GM10847 (cell line): ENCODE results near the gene FAHD2A.

ENCODE experiments used
- POLR2A ChIP-seq: IDR thresholded peaks from 2 replicates; pipeline ENCODE4 v1.6.1; 2011; ENCODE audit not compliant: insufficient read length; ENCODE audit errors: extremely low read depth

FAHD2A gene

GRCh38 chr2:95402370-95403203, at the start of gene FAHD2A:
Gene FAHD2A (plus strand): TSS chr2:95402708. CDS start chr2:95405559, 2,851 bp downstream.
- peak; percentile 74 for TF ChIP-seq POLR2A

GRCh38 chr2:95353055-95353575, 49.4 kb upstream of the FAHD2A start:
- no peak for TF ChIP-seq POLR2A

- no peak for TF ChIP-seq POLR2A
Measured at GRCh38 chr2:95353613-95354468, 48.7 kb upstream of the FAHD2A start.

- no peak for TF ChIP-seq POLR2A
Measured at GRCh38 chr2:95354469-95354901, 48.0 kb upstream of the FAHD2A start.

- no peak for TF ChIP-seq POLR2A
Measured at GRCh38 chr2:95354925-95355324, 47.6 kb upstream of the FAHD2A start.

- no peak for TF ChIP-seq POLR2A
Measured at GRCh38 chr2:95356821-95357700, 45.4 kb upstream of the FAHD2A start.

GRCh38 chr2:95357717-95358280, 44.7 kb upstream of the FAHD2A start:
- no peak for TF ChIP-seq POLR2A

- TF ChIP-seq POLR2A = no peak
Measured at GRCh38 chr2:95359031-95359430, 43.5 kb upstream of the FAHD2A start.

GRCh38 chr2:95359501-95359930, 43.0 kb upstream of the FAHD2A start:
- no peak for TF ChIP-seq POLR2A

GRCh38 chr2:95361216-95361980, 41.1 kb upstream of the FAHD2A start:
- no peak for TF ChIP-seq POLR2A

- no peak for TF ChIP-seq POLR2A
Measured at GRCh38 chr2:95362486-95362885, 40.0 kb upstream of the FAHD2A start.

- no peak for TF ChIP-seq POLR2A
Measured at GRCh38 chr2:95366514-95366913, 36.0 kb upstream of the FAHD2A start.

GRCh38 chr2:95372216-95372829, 30.2 kb upstream of the FAHD2A start:
- TF ChIP-seq POLR2A = no peak
